Gastrocnemius medialis (tissue), 4 donors: ENCODE results near the gene PLSCR3. TPM values are rescaled to one million over a fixed set of nuclear protein-coding genes. Genes with fewer than 3 reads are reported as not detected.

Experiments
- ATAC-seq, 2 donors: fragments of 150-250 bp; one replicate each; pipeline ENCODE4 v1.9.1; 2016
- DNase-seq, 2 donors: peaks; one replicate each; pipeline ENCODE4 v3.0.0-alpha.2; 2019
- H3K27ac ChIP-seq, 4 donors: fragments of 200-600 bp; sonication (generic); 1 replicate in 1 of 4; 2 replicates in 3 of 4; pipeline ENCODE4 v1.5.1; 2016 to 2018; ENCODE audit warnings: mild to moderate bottlenecking in 2 of 4, moderate library complexity in 1 of 4
- H3K27me3 ChIP-seq, 3 donors: fragments of 200-600 bp; sonication (generic) in 2 of 3; 1 replicate in 1 of 3; 2 replicates in 2 of 3; pipeline versions ENCODE4 v1.5.1 to v1.6.0; 2016 to 2019; ENCODE audit warnings: mild to moderate bottlenecking in 1 of 3, moderate library complexity in 1 of 3
- H3K36me3 ChIP-seq, 2 donors: fragments of 200-600 bp; sonication (generic) in 1 of 2; one replicate each; pipeline ENCODE4 v1.5.1; 2017 to 2018
- H3K4me1 ChIP-seq, 2 donors: fragments of 200-600 bp; sonication (generic) in 1 of 2; one replicate each; pipeline ENCODE4 v1.5.1; 2016 to 2017; ENCODE audit warnings: mild to moderate bottlenecking in 2 of 2
- H3K4me3 ChIP-seq, 4 donors: fragments of 200-600 bp; sonication (generic) in 3 of 4; 1 replicate in 1 of 4; 2 replicates in 3 of 4; pipeline ENCODE4 v1.5.1; 2016 to 2019; ENCODE audit warnings: mild to moderate bottlenecking in 2 of 4
- H3K9me3 ChIP-seq, 3 donors: fragments of 200-600 bp; sonication (generic) in 2 of 3; 1 replicate in 1 of 3; 2 replicates in 2 of 3; pipeline ENCODE4 v1.5.1; 2016 to 2019
- POLR2A ChIP-seq, 2 donors: fragments of 450-650 bp; IDR thresholded peaks; one replicate each; pipeline ENCODE4 v1.6.1; 2017; ENCODE audit warnings: antibody characterized with exemption in 2 of 2, mild to moderate bottlenecking in 2 of 2, moderate library complexity in 2 of 2
- in situ Hi-C, 4 donors: fragments of 200-750 bp; cut with MboI; loops; one replicate each; pipeline versions ENCODE4 v1.15.0 to v1.8.0; 2017; ENCODE audit warnings: low sequenced_read_pairs in 4 of 4
- intact Hi-C: fragments of 100-400 bp; cut with DNase I; formaldehyde crosslinking; loops from one replicate; pipeline ENCODE4 v1.15.1; 2023; ENCODE audit warnings: low total_unique reads
- total RNA-seq, 4 donors: library from RNA; depleted of rRNA; stranded (reverse); fragments of >200 nt; gene quantifications; one replicate each; pipeline versions ENCODE4 v1.1.0 to v1.2.3, GENCODE V29; 2016
- TF ChIP-seq, protein P1 (sequence below), 5 experiments: fragments of 450-650 bp in 3 of 5; fragments of 200-600 bp in 2 of 5; sonication (generic) in 2 of 5; IDR thresholded peaks in 4 of 5; conservative IDR thresholded peaks in 1 of 5; 1 replicate in 4 of 5; 2 replicates in 1 of 5; pipeline ENCODE4 v1.5.1; 2016 to 2019; ENCODE audit warnings: antibody characterized with exemption in 5 of 5, mild to moderate bottlenecking in 3 of 5, moderate library complexity in 3 of 5

PLSCR3 gene
- total RNA-seq, 4 donors from 2014 or later, result 8.9 to 20.3 (median 14.4) TPM

GRCh38 chr17:7407485-7408251 lies 13.3 kb upstream of the PLSCR3 start, which contains the start of gene NLGN2:
NLGN2 (plus strand) TSS chr17:7407845; CDS start chr17:7408256, 411 bp downstream.
- in situ Hi-C loops (no loop called here), intact Hi-C loops (loop anchor here (10.0 kb wide), 1 partner anchor 277 kb away; the partner anchor contains the start of genes TP53 and WRAP53)
- H3K27ac ChIP-seq, result no peak within 1 kb of the TSS
- ATAC-seq (no peak), DNase-seq (no peak)
- no peak within 1 kb of the TSS for H3K4me3 ChIP-seq
- TF ChIP-seq POLR2A (IDR thresholded peaks at IDR 0.05), result no peak
- TF ChIP-seq, protein P1, sequence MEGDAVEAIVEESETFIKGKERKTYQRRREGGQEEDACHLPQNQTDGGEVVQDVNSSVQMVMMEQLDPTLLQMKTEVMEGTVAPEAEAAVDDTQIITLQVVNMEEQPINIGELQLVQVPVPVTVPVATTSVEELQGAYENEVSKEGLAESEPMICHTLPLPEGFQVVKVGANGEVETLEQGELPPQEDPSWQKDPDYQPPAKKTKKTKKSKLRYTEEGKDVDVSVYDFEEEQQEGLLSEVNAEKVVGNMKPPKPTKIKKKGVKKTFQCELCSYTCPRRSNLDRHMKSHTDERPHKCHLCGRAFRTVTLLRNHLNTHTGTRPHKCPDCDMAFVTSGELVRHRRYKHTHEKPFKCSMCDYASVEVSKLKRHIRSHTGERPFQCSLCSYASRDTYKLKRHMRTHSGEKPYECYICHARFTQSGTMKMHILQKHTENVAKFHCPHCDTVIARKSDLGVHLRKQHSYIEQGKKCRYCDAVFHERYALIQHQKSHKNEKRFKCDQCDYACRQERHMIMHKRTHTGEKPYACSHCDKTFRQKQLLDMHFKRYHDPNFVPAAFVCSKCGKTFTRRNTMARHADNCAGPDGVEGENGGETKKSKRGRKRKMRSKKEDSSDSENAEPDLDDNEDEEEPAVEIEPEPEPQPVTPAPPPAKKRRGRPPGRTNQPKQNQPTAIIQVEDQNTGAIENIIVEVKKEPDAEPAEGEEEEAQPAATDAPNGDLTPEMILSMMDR (IDR thresholded peaks at IDR 0.05 in 4 of 5, conservative IDR thresholded peaks at IDR 0.05 in 1 of 5), result no peak
- peaks cover 9 to 14% of the 10 kb centered on the region in 2 donors for H3K4me1 ChIP-seq
- no peaks in the 10 kb centered on the region for H3K9me3 ChIP-seq
- H3K36me3 ChIP-seq, result no peaks in the 10 kb centered on the region
- H3K27me3 ChIP-seq, result no peaks in the 10 kb centered on the region

DNA sequence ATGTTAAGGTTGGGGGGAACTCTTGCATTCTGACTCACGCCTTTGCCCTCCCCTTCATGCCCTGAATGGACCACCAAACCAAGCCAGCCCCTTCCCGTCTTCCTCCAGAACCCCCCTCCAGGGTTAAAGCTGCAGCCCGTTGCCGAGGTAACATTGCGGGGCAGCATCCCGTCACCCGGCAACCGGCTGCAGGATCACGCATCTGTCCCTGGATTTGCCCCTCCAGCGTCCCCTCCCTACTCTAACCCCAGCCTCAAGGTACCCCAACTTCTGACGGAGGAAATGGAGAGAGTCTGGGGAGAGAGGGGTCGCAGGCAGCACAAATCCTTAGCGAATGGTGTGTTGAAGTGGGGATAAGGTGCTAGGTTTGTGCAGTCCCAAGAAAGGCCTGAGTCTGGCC lies 12.8 kb upstream of the PLSCR3 start:
- DNase-seq, result no peak
- Histone ChIP-seq H3K27ac (no peak overlapping the region), H3K4me3 (no peak overlapping the region), H3K9me3 (no peaks in the 10 kb centered on the region), H3K27me3 (no peaks in the 10 kb centered on the region), H3K4me1 (peaks cover 15 to 20% of the 10 kb centered on the region in 2 donors), H3K36me3 (no peaks in the 10 kb centered on the region)
- in situ Hi-C loops, result no loop called here
- TF ChIP-seq, protein P1 (IDR thresholded peaks at IDR 0.05 in 4 of 5, conservative IDR thresholded peaks at IDR 0.05 in 1 of 5), result no peak
- no peak for TF ChIP-seq POLR2A (IDR thresholded peaks at IDR 0.05)
- ATAC-seq, result no peak
- intact Hi-C loops, result loop anchor here (10.0 kb wide), 1 partner anchor 278 kb away; the partner anchor contains the start of genes TP53 and WRAP53

DNA sequence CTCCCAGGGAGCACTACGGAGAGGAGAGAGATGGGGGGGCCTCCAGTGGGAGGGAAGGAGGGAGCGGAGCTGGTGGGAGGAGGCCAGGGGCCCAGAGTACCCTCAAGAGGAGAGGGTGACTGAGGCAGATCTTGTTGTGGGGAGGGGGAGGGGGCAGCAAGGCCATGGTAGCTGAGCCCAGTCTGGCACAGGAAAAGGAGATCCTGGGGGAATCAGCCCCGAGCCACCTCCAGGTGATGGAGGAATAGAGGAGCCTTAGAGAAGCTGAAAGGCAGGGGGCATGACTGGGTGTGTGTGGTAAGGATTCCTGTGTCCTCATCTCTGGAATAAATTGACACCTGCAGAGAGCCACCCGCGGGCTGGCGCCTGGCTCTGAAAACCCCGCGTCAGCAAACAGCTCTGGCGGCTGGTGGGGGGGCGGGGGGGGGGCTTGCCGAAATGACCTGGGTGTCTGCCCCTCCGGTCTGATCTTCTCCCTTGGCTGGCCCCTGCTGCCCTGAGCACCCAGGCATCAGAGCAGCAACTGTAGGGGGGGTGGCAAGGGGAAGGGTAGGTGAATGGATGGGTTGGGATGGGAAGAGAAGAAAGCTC lies 12.0 kb upstream of the PLSCR3 start:
- DNase-seq (no peak), ATAC-seq (no peak)
- H3K9me3 ChIP-seq, result no peaks in the 10 kb centered on the region
- intact Hi-C loops (loop anchor here (10.0 kb wide), 1 partner anchor 278 kb away; the partner anchor contains the start of genes TP53 and WRAP53), in situ Hi-C loops (no loop called here)
- TF ChIP-seq, protein P1 (IDR thresholded peaks at IDR 0.05 in 4 of 5, conservative IDR thresholded peaks at IDR 0.05 in 1 of 5), result no peak
- no peak for TF ChIP-seq POLR2A (IDR thresholded peaks at IDR 0.05)
- H3K4me1 ChIP-seq, result peaks cover 19 to 20% of the 10 kb centered on the region in 2 donors
- no peaks in the 10 kb centered on the region for H3K27me3 ChIP-seq
- H3K4me3 ChIP-seq, result peak overlapping the region in 1 of 4 donors; percentile 81
- H3K36me3 ChIP-seq, result no peaks in the 10 kb centered on the region
- H3K27ac ChIP-seq, result peak overlapping the region in 2 of 4 donors; percentile 92

DNA sequence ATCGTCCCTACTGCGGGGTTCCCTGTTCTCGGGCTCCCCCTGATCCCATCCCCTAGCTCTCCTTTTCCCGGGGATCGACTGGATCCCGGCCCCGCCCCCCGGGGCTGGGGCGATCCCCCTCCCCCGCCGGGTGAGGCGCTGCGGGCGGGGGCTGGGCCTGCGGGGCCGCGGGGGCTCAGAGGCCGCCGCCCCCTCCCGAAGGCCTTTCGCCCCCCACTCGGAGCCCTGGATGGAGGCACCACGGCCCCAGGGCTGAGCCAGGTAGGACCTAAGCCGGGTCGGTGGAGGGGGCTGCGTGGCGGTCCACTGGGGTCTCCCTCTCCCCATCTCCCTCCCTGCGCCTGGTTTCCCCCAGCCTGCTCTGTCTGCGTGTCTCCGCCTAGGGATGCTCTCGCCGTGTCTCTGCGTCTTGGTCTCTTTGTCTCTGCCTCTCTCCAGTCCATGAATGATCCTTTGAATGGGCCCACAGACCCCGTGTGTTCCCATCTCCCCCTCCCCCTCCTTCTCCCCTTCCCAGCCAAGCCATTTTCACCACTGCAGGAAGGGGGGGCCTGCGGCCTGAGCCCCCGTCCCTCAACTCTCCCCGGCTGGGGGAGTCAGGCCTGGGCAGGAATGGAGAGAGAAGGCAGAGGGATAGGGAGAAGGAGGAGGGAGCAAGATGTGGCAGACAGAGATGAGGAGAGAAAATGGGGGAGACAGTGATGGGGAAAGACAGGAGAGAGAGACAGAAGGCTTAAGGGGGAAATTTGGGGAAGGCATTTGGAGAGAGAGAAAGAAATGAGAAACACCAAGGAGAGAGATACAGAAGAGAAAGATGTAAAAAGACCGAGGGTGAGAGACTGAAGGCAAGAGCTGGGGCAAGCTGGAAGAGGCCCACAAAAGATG lies 11.3 kb upstream of the PLSCR3 start:
- Histone ChIP-seq H3K4me3 (peak overlapping the region; percentile 62 to 81 (median 70)), H3K27ac (peak overlapping the region; percentile 92 to 97 (median 92)), H3K9me3 (no peaks in the 10 kb centered on the region), H3K36me3 (no peaks in the 10 kb centered on the region), H3K27me3 (no peaks in the 10 kb centered on the region), H3K4me1 (peaks cover 19 to 20% of the 10 kb centered on the region in 2 donors)
- ATAC-seq, result no peak
- no peak for DNase-seq
- TF ChIP-seq, protein P1 (IDR thresholded peaks at IDR 0.05 in 4 of 5, conservative IDR thresholded peaks at IDR 0.05 in 1 of 5), result no peak
- no peak for TF ChIP-seq POLR2A (IDR thresholded peaks at IDR 0.05)
- in situ Hi-C loops (no loop called here), intact Hi-C loops (loop anchor here (2.0 to 10.0 kb wide), 2 partner anchors 155 to 279 kb away; partner anchors contain the start of genes SENP3, TP53 and WRAP53)
